Large intestine (tissue), 3 donors: ENCODE results near the gene ALK. TPM values are rescaled to one million over a fixed set of nuclear protein-coding genes. Genes with fewer than 3 reads are reported as not detected.
A peak's percentile ranks its signal among the peaks of the same experiment; 100 is the strongest.

Source experiments
- DNase-seq, 2 donors: peaks; one replicate each; pipeline versions ENCODE4 v3.0.0 to v3.0.0-alpha.2; 2013
- H3K27ac ChIP-seq: one replicate; pipeline ENCODE4 v1.5.1; 2013; ENCODE audit warnings: low read length
- H3K27me3 ChIP-seq: 2 replicates; pipeline ENCODE4 v1.6.1; 2013; ENCODE audit warnings: low read length; ENCODE audit not compliant: control insufficient read depth, insufficient read depth
- H3K36me3 ChIP-seq: 2 replicates; pipeline ENCODE4 v1.6.1; 2013; ENCODE audit warnings: low read length; ENCODE audit not compliant: control insufficient read depth, insufficient read depth
- H3K4me1 ChIP-seq: one replicate; pipeline ENCODE4 v1.6.1; 2013; ENCODE audit warnings: low read length; ENCODE audit not compliant: control insufficient read depth, insufficient read depth
- H3K4me3 ChIP-seq: one replicate; pipeline ENCODE4 v1.5.1; 2013; ENCODE audit warnings: low read length
- H3K9me3 ChIP-seq: one replicate; pipeline ENCODE4 v1.6.1; 2013; ENCODE audit warnings: mild to moderate bottlenecking, low read depth, low read length, moderate library complexity; ENCODE audit not compliant: control insufficient read depth
- WGBS: methylation state at CpG from one replicate; pipeline ENCODE4 v1.1.5; 2013; ENCODE audit warnings: low lambda C conversion rate; ENCODE audit not compliant: insufficient coverage; 5-methylcytosine and 5-hydroxymethylcytosine counted together
- polyA plus RNA-seq: library from polyadenylated mRNA; unstranded; fragments of 120-200 nt; gene quantifications from one replicate; pipeline ENCODE4 v1.2.1, GENCODE V29; 2013

ALK gene
- polyA plus RNA-seq, 1 donor, result 1.5 TPM

DNA sequence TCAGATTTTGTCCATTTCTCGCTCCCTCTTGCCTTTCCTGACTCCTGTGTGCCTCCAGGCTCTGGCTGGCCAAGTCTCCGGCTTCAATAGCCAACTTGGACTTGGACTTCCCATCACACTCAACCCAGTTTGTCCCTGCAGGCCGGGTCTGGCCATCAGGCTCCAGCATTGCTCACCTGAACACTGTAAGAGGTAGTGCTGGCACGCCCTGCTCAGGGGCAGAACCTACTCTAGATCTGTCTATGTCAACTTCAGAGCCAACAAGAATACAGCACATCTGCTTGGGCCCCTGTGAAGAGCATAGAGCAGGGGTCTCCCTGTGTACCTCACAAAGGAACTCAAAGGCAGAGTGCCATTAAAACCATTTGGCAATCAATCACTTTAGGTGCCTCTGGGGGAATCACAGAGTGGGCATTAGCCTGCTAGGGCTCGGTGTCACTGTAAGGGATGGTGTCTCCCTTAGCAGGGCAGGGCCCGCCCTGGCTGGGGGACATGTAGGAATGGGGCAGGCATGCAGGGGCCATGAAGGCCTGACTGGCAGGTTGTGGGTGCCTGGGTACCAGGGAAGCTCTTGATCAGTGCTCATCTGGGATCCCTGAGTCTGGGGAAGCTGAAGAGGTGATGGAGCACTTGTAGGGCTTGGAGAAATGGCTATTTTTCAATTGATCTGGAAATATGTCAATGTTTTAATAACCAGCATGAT, 480.3 kb downstream of the ALK start:
- Histone ChIP-seq H3K27ac (no peak overlapping the region), H3K9me3 (no peaks in the 10 kb centered on the region), H3K4me1 (no peaks in the 10 kb centered on the region), H3K36me3 (no peaks in the 10 kb centered on the region), H3K27me3 (no peaks in the 10 kb centered on the region), H3K4me3 (no peak overlapping the region)
- no CpG with 5 or more reads among the region's 6 CpGs for WGBS
- DNase-seq, result no peak

DNA sequence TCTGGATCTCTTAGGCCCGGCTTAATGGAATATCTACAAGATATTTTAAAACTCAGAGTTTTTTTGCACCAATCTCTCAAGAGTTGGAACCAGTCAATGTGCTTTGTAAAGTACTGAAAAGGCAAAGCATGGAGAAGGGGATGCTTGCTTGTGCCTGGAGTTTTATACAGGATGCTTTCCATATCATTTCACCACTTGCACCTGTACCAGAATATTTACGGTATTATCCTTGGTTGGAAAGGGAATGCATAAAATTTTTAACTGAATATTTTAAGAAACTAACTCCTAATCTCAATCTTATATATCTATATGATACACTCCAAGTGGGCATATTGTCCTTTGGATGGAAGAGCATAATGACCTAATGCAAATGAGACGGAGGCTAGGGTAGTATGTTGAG, 487.5 kb downstream of the ALK start:
- H3K4me3 ChIP-seq, result no peak overlapping the region
- H3K36me3 ChIP-seq, result no peaks in the 10 kb centered on the region
- no peaks in the 10 kb centered on the region for H3K4me1 ChIP-seq
- no peaks in the 10 kb centered on the region for H3K9me3 ChIP-seq
- DNase-seq, result no peak
- WGBS, result 100% methylated on average over 1 of the region's 3 CpGs
- no peaks in the 10 kb centered on the region for H3K27me3 ChIP-seq
- no peak overlapping the region for H3K27ac ChIP-seq

- H3K4me1 ChIP-seq, result no peaks in the 10 kb centered on the region
- WGBS, result no CpG with 5 or more reads among the region's 2 CpGs
- H3K9me3 ChIP-seq, result no peaks in the 10 kb centered on the region
- no peak overlapping the region for H3K27ac ChIP-seq
- H3K27me3 ChIP-seq, result no peaks in the 10 kb centered on the region
- H3K4me3 ChIP-seq, result no peak overlapping the region
- DNase-seq, result no peak
- H3K36me3 ChIP-seq, result no peaks in the 10 kb centered on the region
Observed at GRCh38 chr2:29433128-29433527, 488.3 kb downstream of the ALK start.

GRCh38 chr2:29431485-29431884, 489.9 kb downstream of the ALK start:
- no CpG with 5 or more reads among the region's 1 CpG for WGBS
- Histone ChIP-seq H3K9me3 (no peaks in the 10 kb centered on the region), H3K27ac (no peak overlapping the region), H3K4me1 (no peaks in the 10 kb centered on the region), H3K36me3 (no peaks in the 10 kb centered on the region), H3K4me3 (no peak overlapping the region), H3K27me3 (no peaks in the 10 kb centered on the region)
- DNase-seq, result no peak

GRCh38 chr2:29430382-29431112, 490.8 kb downstream of the ALK start:
- no peak for DNase-seq
- Histone ChIP-seq H3K4me3 (no peak overlapping the region), H3K27me3 (no peaks in the 10 kb centered on the region), H3K36me3 (no peaks in the 10 kb centered on the region), H3K27ac (no peak overlapping the region), H3K9me3 (no peaks in the 10 kb centered on the region), H3K4me1 (no peaks in the 10 kb centered on the region)
- WGBS, result 80% methylated on average over 2 of the region's 4 CpGs

- Histone ChIP-seq H3K36me3 (no peaks in the 10 kb centered on the region), H3K9me3 (no peaks in the 10 kb centered on the region), H3K27ac (no peak overlapping the region), H3K4me1 (no peaks in the 10 kb centered on the region), H3K4me3 (no peak overlapping the region), H3K27me3 (no peaks in the 10 kb centered on the region)
- DNase-seq, result no peak
Observed at GRCh38 chr2:29426354-29426753, 495.0 kb downstream of the ALK start.

GRCh38 chr2:29425866-29426265, 495.5 kb downstream of the ALK start:
- H3K27ac ChIP-seq, result no peak overlapping the region
- no peaks in the 10 kb centered on the region for H3K4me1 ChIP-seq
- H3K36me3 ChIP-seq, result no peaks in the 10 kb centered on the region
- H3K4me3 ChIP-seq, result no peak overlapping the region
- DNase-seq, result no peak
- H3K9me3 ChIP-seq, result no peaks in the 10 kb centered on the region
- no peaks in the 10 kb centered on the region for H3K27me3 ChIP-seq
- WGBS, result no CpG with 5 or more reads among the region's 1 CpG

DNA sequence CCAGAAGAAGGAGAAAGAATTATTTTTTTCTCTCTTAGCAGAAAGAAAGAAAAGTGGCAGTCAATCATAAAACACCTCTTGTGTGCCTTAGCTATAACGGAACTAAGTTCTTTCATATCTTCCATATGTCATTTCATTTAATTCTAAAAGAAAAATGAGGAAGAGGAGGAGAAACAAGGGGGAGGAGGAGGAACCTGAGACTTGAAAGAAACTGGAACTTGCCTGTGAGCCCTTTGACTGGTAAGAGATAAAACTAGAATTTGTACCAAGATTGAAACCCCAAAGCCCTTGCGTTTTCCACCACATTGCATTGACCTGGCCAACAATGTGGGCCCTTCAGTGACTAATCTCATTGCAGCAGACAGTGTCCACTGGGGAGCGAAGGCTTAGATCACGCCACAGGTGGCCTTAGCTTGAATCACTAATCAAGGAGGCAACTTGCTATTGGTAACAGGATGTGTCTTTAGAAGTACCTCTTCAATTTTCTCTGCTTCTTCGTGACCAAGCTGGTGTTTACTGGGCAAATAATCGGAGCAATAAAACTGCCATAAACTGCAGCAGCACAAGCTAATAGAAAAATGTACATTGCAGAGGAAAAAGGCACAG, 498.2 kb downstream of the ALK start:
- Histone ChIP-seq H3K9me3 (no peaks in the 10 kb centered on the region), H3K27ac (no peak overlapping the region)
- DNase-seq, result peak in 1 of 2 donors; percentile 19

GRCh38 chr2:29420999-29421782, 500.2 kb downstream of the ALK start:
- Histone ChIP-seq H3K27me3 (peaks cover 3% of the 10 kb centered on the region), H3K36me3 (no peaks in the 10 kb centered on the region), H3K9me3 (no peaks in the 10 kb centered on the region), H3K4me3 (no peak overlapping the region), H3K27ac (no peak overlapping the region), H3K4me1 (no peaks in the 10 kb centered on the region)
- DNase-seq, result no peak
- 40% methylated on average over 1 of the region's 12 CpGs for WGBS

More for the DNA sequence above, 498.2 kb downstream of the ALK start:
- WGBS, result no CpG with 5 or more reads among the region's 6 CpGs
- peaks cover 3% of the 10 kb centered on the region for H3K27me3 ChIP-seq
- no peaks in the 10 kb centered on the region for H3K4me1 ChIP-seq
- H3K36me3 ChIP-seq, result no peaks in the 10 kb centered on the region
- H3K4me3 ChIP-seq, result no peak overlapping the region

- Histone ChIP-seq H3K27me3 (peaks cover 3% of the 10 kb centered on the region), H3K4me1 (no peaks in the 10 kb centered on the region), H3K36me3 (no peaks in the 10 kb centered on the region), H3K27ac (no peak overlapping the region), H3K4me3 (no peak overlapping the region), H3K9me3 (no peaks in the 10 kb centered on the region)
- DNase-seq, result no peak
- 100% methylated on average over 1 of the region's 10 CpGs for WGBS
Observed at GRCh38 chr2:29420464-29420863, 500.9 kb downstream of the ALK start.
